ENCODE measurements around the gene POLR2B. TPM values are rescaled to one million over a fixed set of nuclear protein-coding genes. Genes with fewer than 3 reads are reported as not detected.

Gene POLR2B
- total and polyA plus RNA-seq, 2 of the 8 experiments (the other 6 are each of a cell fraction or from before 2014, with no cell fraction given) = 59.3 to 115 TPM

DNA sequence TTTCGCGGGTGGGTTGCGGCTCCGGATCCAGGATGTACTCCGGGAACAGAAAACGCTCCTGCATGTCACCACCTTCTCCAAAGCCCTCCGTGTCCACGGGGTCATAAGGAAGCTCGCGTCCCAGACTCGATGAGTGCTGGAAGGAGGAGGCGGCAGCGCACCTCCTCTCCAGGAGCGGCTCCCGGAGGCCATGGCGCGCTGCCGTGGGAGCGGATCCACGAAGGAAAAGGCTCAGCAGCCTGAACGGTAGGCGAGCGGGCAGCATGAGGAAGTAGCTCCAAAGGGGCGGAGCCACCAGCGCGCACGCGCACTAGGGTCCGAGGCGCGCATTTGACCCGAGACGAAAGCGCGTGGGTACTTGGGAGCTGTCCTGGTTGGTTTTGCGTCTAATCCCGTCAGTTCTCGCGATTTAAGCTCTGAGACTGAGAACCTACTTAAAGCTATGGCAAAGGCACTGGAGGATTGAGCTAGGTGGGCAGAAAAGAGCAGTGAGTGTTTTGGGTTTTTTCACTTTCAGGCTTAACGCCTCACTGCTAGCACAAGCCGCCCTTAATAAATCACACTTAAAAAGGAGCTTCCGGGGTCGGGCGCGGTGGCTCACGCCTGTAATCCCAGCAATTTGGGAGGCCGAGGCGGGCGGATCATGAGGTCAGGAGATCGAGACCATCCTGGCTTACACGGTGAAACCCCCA is 1.2 kb upstream of the POLR2B start, which contains the start of gene NOA1 (continued):
- TF ChIP-seq POU5F1 (IDR thresholded peaks at IDR 0.05; ENCODE audit: low read depth, low read length) (no peak), HDAC6 (IDR thresholded peaks at IDR 0.05; ENCODE audit: low read depth, low read length) (no peak), CTBP2 (IDR thresholded peaks at IDR 0.05; ENCODE audit: borderline replicate concordance, insufficient read depth, insufficient read length, low read length) (no peak), JUN (IDR thresholded peaks at IDR 0.05; ENCODE audit: low read depth, low read length) (no peak), CBX5 (IDR thresholded peaks at IDR 0.05; ENCODE audit: low read depth, low read length) (no peak)
